ENCODE results near the gene SMG5.
A peak's percentile ranks its signal among the peaks of the same experiment; 100 is the strongest.

Gene SMG5

GRCh38 chr1:156212833-156213643, 69.6 kb downstream of the SMG5 start, which contains the start of gene PMF1:
Gene PMF1, plus strand, starts transcription at chr1:156213007. Its CDS starts 9 bp downstream, at chr1:156213016.
- DNase-seq: peak; percentile 97

- DNase-seq: no peak
Observed at GRCh38 chr1:156212130-156212529, 70.5 kb downstream of the SMG5 start.

- no peak for DNase-seq
Observed at GRCh38 chr1:156211243-156211642, 71.4 kb downstream of the SMG5 start.

DNA sequence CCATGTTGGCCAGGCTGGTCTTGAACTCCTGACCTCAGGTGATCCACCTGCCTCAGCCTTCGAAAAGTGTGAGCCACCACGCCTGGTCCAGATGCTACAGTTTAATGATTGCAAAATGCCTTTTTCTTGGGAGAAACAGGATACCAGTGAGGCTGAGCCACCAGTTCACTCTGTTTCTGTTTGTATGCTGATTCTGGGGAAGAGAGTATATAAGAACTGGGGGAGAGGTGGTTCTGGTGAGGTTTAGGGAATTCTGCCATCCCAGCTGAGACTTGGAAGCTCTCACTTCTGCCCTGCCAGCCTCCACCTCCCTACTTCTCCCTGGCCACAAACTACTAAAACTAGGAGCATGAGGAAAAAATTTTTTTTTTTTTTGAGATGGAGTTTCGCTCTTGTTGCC, 77.9 kb downstream of the SMG5 start:
- DNase-seq: no peak

DNA sequence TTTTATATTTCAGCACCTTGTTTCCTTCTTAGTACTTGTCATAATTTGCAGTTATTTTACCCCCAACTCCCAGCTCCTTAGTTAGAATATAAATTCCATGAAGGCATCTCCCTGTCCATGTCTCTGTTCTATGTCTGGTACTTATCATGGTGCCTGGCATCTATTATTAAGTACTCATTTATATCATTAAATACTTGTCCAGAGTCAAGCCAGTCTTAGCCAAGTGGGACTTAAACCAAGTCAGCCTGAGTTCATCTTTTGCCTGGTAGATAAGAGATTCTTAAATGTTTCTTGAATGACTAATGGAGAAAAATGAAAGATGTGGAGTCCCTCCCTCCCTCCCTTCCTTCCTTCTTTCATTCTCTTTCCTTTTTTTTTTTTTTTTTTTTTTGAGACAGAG, 79.3 kb downstream of the SMG5 start:
- no peak for DNase-seq

DNA sequence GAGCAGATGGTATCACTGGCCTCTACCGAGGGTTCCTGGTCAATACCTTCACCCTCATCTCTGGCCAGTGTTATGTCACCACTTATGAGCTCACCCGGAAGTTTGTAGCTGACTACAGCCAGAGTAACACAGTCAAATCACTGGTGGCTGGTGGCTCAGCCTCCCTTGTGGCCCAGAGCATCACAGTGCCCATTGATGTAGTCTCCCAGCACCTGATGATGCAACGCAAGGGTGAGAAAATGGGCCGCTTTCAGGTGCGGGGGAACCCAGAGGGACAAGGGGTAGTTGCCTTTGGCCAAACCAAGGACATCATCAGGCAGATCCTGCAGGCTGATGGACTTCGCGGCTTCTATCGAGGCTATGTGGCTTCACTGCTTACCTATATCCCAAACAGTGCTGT, 82.6 kb downstream of the SMG5 start:
- DNase-seq: no peak

Data from NCI-H1694 (cell line).